CD14-positive monocyte (primary cell): Measurements from ENCODE around the gene ANKLE1. TPM values are rescaled to one million over a fixed set of nuclear protein-coding genes. Genes with fewer than 3 reads are reported as not detected.

Source experiments
- DNase-seq, 3 donors: peaks; one replicate each; pipeline ENCODE4 v3.0.0-alpha.2; 2011 to 2022
- H2AFZ ChIP-seq: 2 replicates; pipeline ENCODE4 v1.6.0; 2012; ENCODE audit warnings: mild to moderate bottlenecking, low read depth, low read length, inconsistent platforms; ENCODE audit not compliant: insufficient read depth, poor library complexity, severe bottlenecking
- H3K27ac ChIP-seq, 2 donors: 1 replicate in 1 of 2; 2 replicates in 1 of 2; pipeline ENCODE4 v1.5.1; 2012 to 2013; ENCODE audit warnings: low read length in 2 of 2, control low read depth in 1 of 2, inconsistent platforms in 1 of 2, low read depth in 1 of 2, mild to moderate bottlenecking in 1 of 2
- H3K27me3 ChIP-seq, 2 donors: one replicate each; pipeline versions ENCODE4 v1.6.0 to v1.6.1; 2011 to 2013; ENCODE audit warnings: low read length in 2 of 2; ENCODE audit not compliant: control insufficient read depth in 2 of 2, insufficient read depth in 2 of 2
- H3K36me3 ChIP-seq, 2 donors: replicated peaks in 1 of 2; 1 replicate in 1 of 2; 2 replicates in 1 of 2; pipeline versions ENCODE4 v1.5.1 to v1.6.1; 2012 to 2013; ENCODE audit warnings: low read length in 2 of 2, control low read depth in 1 of 2, inconsistent platforms in 1 of 2, mild to moderate bottlenecking in 1 of 2; ENCODE audit not compliant: insufficient read depth in 2 of 2, control insufficient read depth in 1 of 2
- H3K4me1 ChIP-seq, 2 donors: 1 replicate in 1 of 2; 2 replicates in 1 of 2; pipeline versions ENCODE4 v1.5.1 to v1.6.1; 2012 to 2013; ENCODE audit warnings: low read length in 2 of 2, control low read depth in 1 of 2, inconsistent platforms in 1 of 2, mild to moderate bottlenecking in 1 of 2, moderate library complexity in 1 of 2; ENCODE audit not compliant: insufficient read depth in 2 of 2, control insufficient read depth in 1 of 2
- H3K4me2 ChIP-seq: replicated peaks from 2 replicates; pipeline ENCODE3; 2012; ENCODE audit warnings: low read length, moderate library complexity, mild to moderate bottlenecking; ENCODE audit not compliant: poor library complexity, severe bottlenecking; ENCODE audit errors: extremely low read depth
- H3K4me3 ChIP-seq, 3 experiments: fragments of 200-600 bp in 1 of 3; sonication (generic) in 1 of 3; replicated peaks in 1 of 3; 1 replicate in 2 of 3; 2 replicates in 1 of 3; pipeline ENCODE4 v1.5.1; 2011 to 2013; ENCODE audit warnings: low read length in 3 of 3, mild to moderate bottlenecking in 3 of 3, control low read depth in 2 of 3, low read depth in 2 of 3, inconsistent platforms in 1 of 3, moderate library complexity in 1 of 3
- H3K79me2 ChIP-seq: 2 replicates; pipeline ENCODE4 v1.6.0; 2012; ENCODE audit warnings: mild to moderate bottlenecking, control low read depth, inconsistent platforms, low read length, moderate library complexity; ENCODE audit not compliant: insufficient read depth
- H3K9ac ChIP-seq: 2 replicates; pipeline ENCODE4 v1.6.0; 2017; ENCODE audit warnings: low read length, mild to moderate bottlenecking; ENCODE audit not compliant: insufficient read depth, poor library complexity, severe bottlenecking
- H3K9me3 ChIP-seq, 2 donors: replicated peaks in 1 of 2; 1 replicate in 1 of 2; 2 replicates in 1 of 2; pipeline versions ENCODE4 v1.5.1 to v1.6.1; 2012 to 2013; ENCODE audit warnings: low read length in 2 of 2, control low read depth in 1 of 2; ENCODE audit not compliant: control insufficient read depth in 1 of 2, insufficient read depth in 1 of 2
- H4K20me1 ChIP-seq: 2 replicates; pipeline ENCODE4 v1.6.0; 2012; ENCODE audit warnings: mild to moderate bottlenecking, low read length, control low read depth, moderate library complexity; ENCODE audit not compliant: insufficient read depth
- H3K27ac Mint-ChIP-seq, 7 donors: one replicate each; pipeline ENCODE4 v1.8.0; 2020; ENCODE audit warnings: mild to moderate bottlenecking in 7 of 7, mixed read lengths in 7 of 7, moderate library complexity in 6 of 7, inconsistent platforms in 2 of 7
- H3K27me3 Mint-ChIP-seq, 3 donors: one replicate each; pipeline ENCODE4 v1.8.0; 2021 to 2022; ENCODE audit warnings: low read depth in 3 of 3, mild to moderate bottlenecking in 3 of 3, mixed read lengths in 3 of 3, moderate library complexity in 3 of 3, inconsistent platforms in 1 of 3
- H3K36me3 Mint-ChIP-seq, 2 donors: one replicate each; pipeline ENCODE4 v1.8.0; 2020; ENCODE audit warnings: mixed read lengths in 2 of 2, inconsistent platforms in 1 of 2, mild to moderate bottlenecking in 1 of 2
- H3K4me1 Mint-ChIP-seq: one replicate; pipeline ENCODE4 v1.8.0; 2020; ENCODE audit warnings: mild to moderate bottlenecking, mixed read lengths
- H3K4me3 Mint-ChIP-seq, 2 donors: one replicate each; pipeline ENCODE4 v1.8.0; 2020; ENCODE audit warnings: mild to moderate bottlenecking in 2 of 2, mixed read lengths in 2 of 2, moderate library complexity in 1 of 2
- H3K9me3 Mint-ChIP-seq, 7 donors: one replicate each; pipeline ENCODE4 v1.8.0; 2020 to 2022; ENCODE audit warnings: mixed read lengths in 7 of 7, mild to moderate bottlenecking in 6 of 7, moderate library complexity in 6 of 7, inconsistent platforms in 2 of 7
- CTCF ChIP-seq: fragments of 200-600 bp; IDR thresholded peaks from one replicate; pipeline ENCODE4 v1.8.0; 2022; ENCODE audit warnings: antibody characterized with exemption, mild to moderate bottlenecking
- WGBS: methylation state at CpG from one replicate; pipeline ENCODE4 v1.1.5; 2013; ENCODE audit warnings: missing lambda C conversion rate; ENCODE audit not compliant: insufficient coverage; 5-methylcytosine and 5-hydroxymethylcytosine counted together
- intact Hi-C, 2 donors: fragments of 100-400 bp; cut with micrococcal nuclease; formaldehyde crosslinking; loops; one replicate each; pipeline versions ENCODE4 v1.15.0 to v1.15.1; 2023
- polyA plus RNA-seq, 3 donors: library from polyadenylated mRNA; depleted of rRNA in 1 of 3; unstranded in 2 of 3; stranded (reverse) in 1 of 3; fragments of 300-500 nt in 2 of 3; fragments of >200 nt in 1 of 3; fragmentation: Illumina TruSeq in 2 of 3; gene quantifications; 1 replicate in 2 of 3; 2 replicates in 1 of 3; pipeline ENCODE4 v1.2.3, GENCODE V29; 2012 to 2021

The ANKLE1 gene
- polyA plus RNA-seq, 3 donors = 1.3 to 8.5 (median 2.2) TPM

GRCh38 chr19:17292301-17293074, 10.8 kb downstream of the ANKLE1 start:
- Histone ChIP-seq H3K79me2 (peaks cover 2% of the 10 kb centered on the region), H3K27me3 (no peaks in the 10 kb centered on the region), H3K9me3 (no peaks in the 10 kb centered on the region), H4K20me1 (no peaks in the 10 kb centered on the region), H3K36me3 (peaks cover 11 to 14% of the 10 kb centered on the region in 2 donors), H3K4me3 (peak overlapping the region; percentile 51 to 89 (median 61)), H3K4me1 (peaks cover 12 to 15% of the 10 kb centered on the region in 2 donors), H3K27ac (peak overlapping the region in 1 of 2 donors; percentile 61), H2AFZ (peak overlapping the region; percentile 98), H3K4me2 (peak overlapping the region; percentile 83), H3K9ac (peak overlapping the region; percentile 65)
- intact Hi-C loops = loop anchor here (5.0 to 10.0 kb wide), 2 partner anchors 92 to 95 kb away; no protein-coding TSS in a partner anchor
- peak; percentile 74 to 78 (median 76) for DNase-seq
- Mint-ChIP-seq H3K9me3 (peaks cover 0 to 3% (median 0%) of the 10 kb centered on the region in 7 donors), H3K27me3 (peaks cover 0 to 10% (median 0%) of the 10 kb centered on the region in 3 donors), H3K27ac (peak overlapping the region; percentile 46 to 84 (median 76)), H3K36me3 (peaks cover 7 to 26% of the 10 kb centered on the region in 2 donors), H3K4me1 (peaks cover 9% of the 10 kb centered on the region), H3K4me3 (peak overlapping the region; percentile 81 to 89)
- WGBS = 3% methylated on average over 41 of the region's 46 CpGs
- peak; percentile 85 for TF ChIP-seq CTCF

DNA sequence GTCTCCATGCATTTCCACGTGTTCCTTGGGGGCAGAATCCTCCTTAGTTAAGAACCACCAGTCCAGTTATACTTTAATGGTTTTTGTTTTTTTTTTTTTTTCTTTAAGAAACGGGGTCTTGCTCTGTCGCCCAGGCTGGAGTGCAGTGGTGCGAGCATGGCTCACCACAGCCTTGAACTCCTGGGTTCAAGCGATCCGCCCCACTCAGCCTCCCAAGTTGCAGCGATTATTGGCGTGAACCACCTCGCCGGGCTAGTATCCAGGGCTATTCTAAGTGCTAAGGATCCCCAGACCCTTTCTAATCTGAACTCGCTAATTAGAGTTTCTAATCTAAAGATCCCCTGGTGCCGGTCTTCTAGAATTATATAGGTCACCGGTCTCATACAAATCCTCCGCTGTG, 11.9 kb downstream of the ANKLE1 start:
- Histone ChIP-seq H3K27me3 (no peaks in the 10 kb centered on the region), H3K27ac (no peak overlapping the region), H3K36me3 (peaks cover 11 to 22% of the 10 kb centered on the region in 2 donors), H3K4me2 (no peak overlapping the region), H3K4me3 (no peak overlapping the region), H4K20me1 (no peaks in the 10 kb centered on the region), H3K79me2 (peaks cover 9% of the 10 kb centered on the region), H3K9ac (no peak overlapping the region), H2AFZ (no peak overlapping the region), H3K4me1 (peaks cover 12 to 15% of the 10 kb centered on the region in 2 donors), H3K9me3 (peaks cover 6 to 10% of the 10 kb centered on the region in 2 donors)
- H3K27me3 Mint-ChIP-seq = peaks cover 0 to 8% (median 0%) of the 10 kb centered on the region in 3 donors
- peaks cover 4 to 12% (median 9%) of the 10 kb centered on the region in 7 donors for H3K9me3 Mint-ChIP-seq
- H3K4me1 Mint-ChIP-seq = peaks cover 9% of the 10 kb centered on the region
- TF ChIP-seq CTCF = no peak
- peaks cover 11 to 37% of the 10 kb centered on the region in 2 donors for H3K36me3 Mint-ChIP-seq
- no peak for DNase-seq
- WGBS = 100% methylated on average over 8 of the region's 14 CpGs
- no peak overlapping the region for H3K27ac Mint-ChIP-seq
- H3K4me3 Mint-ChIP-seq = no peak overlapping the region
- intact Hi-C loops = loop anchor here (5.0 to 10.0 kb wide), 2 partner anchors 91 to 94 kb away; no protein-coding TSS in a partner anchor
